OCI-LY3 (cell line): Measurements from ENCODE around the gene RAPGEF5.

Experiments used
- H2AFZ ChIP-seq: fragments of 200-600, 300-600 bp; shearing (Covaris generic); 2 replicates; pipeline ENCODE4 v1.6.0; 2014; ENCODE audit warnings: antibody characterized with exemption, low read depth, low read length
- H3K27ac ChIP-seq: fragments of 200-600, 300-600 bp; sonication (generic); 2 replicates; pipeline ENCODE4 v1.5.1; 2014; ENCODE audit warnings: mild to moderate bottlenecking, low read length, moderate library complexity, mixed read lengths
- H3K27me3 ChIP-seq: fragments of 200-600, 300-600 bp; sonication (generic); 2 replicates; pipeline ENCODE4 v1.6.1; 2014; ENCODE audit warnings: low read depth, low read length, mixed read lengths
- H3K36me3 ChIP-seq: fragments of 200-600, 300-600 bp; sonication (generic); replicated peaks from 2 replicates; pipeline ENCODE3; 2014; ENCODE audit warnings: low read depth, low read length, mixed read lengths
- H3K4me1 ChIP-seq: fragments of 300-600, 200-600 bp; sonication (generic); 2 replicates; pipeline ENCODE4 v1.6.1; 2014; ENCODE audit warnings: low read length, mixed read lengths
- H3K4me2 ChIP-seq: fragments of 200-600, 300-600 bp; sonication (generic); 2 replicates; pipeline ENCODE4 v1.6.1; 2014; ENCODE audit warnings: low read length, mixed read lengths
- H3K4me3 ChIP-seq: fragments of 300-600, 200-600 bp; sonication (generic); 2 replicates; pipeline ENCODE4 v1.5.1; 2014; ENCODE audit warnings: antibody characterized with exemption, mild to moderate bottlenecking, low read length, moderate library complexity
- H3K79me2 ChIP-seq: fragments of 300-600, 200-600 bp; shearing (Covaris generic); 2 replicates; pipeline ENCODE4 v1.6.1; 2014; ENCODE audit warnings: mild to moderate bottlenecking, low read length, mixed read lengths
- H3K9ac ChIP-seq: fragments of 300-600, 200-600 bp; shearing (Covaris generic); 2 replicates; pipeline ENCODE4 v1.6.0; 2014; ENCODE audit warnings: mild to moderate bottlenecking, low read length, moderate library complexity
- H3K9me3 ChIP-seq: fragments of 200-600, 300-600 bp; shearing (Covaris generic); 2 replicates; pipeline ENCODE4 v1.6.1; 2014; ENCODE audit warnings: low read length, mixed read lengths; ENCODE audit not compliant: insufficient read depth
- H4K20me1 ChIP-seq: fragments of 200-600, 300-600 bp; sonication (generic); 2 replicates; pipeline ENCODE4 v1.6.1; 2016; ENCODE audit warnings: low read length, mixed read lengths; ENCODE audit not compliant: insufficient read depth
- EZH2phosphoT487 ChIP-seq: fragments of 200-600 bp; shearing (Covaris generic); IDR thresholded peaks from 2 replicates; pipeline ENCODE4 v1.6.1; 2018; ENCODE audit warnings: antibody characterized with exemption, mixed run types, low read depth
- TF ChIP-seq, protein P1 (sequence below): fragments of 200-600, 300-600 bp; sonication (generic); IDR thresholded peaks from 2 replicates; pipeline ENCODE4 v1.5.1; 2014; ENCODE audit warnings: antibody characterized with exemption, low read length, low read depth

The RAPGEF5 gene

DNA sequence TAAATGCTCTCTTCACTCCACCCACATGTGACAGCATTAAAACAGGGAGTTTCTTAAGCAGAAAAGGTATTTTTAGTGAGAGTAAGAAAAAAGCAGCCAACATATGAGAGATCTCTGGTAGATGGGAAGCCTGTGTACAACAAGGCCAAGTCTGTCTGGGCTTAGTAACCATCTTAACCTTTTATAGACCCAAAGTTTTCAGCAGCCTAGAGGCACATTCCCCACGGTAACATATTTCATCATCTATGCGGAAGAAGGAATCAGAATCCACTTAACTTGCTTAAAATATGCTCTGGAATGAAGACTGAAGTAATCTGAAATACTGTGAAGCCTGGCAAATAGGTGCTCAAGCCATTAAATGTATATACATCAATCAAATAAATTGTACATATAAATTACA lies 127.8 kb downstream of the RAPGEF5 start:
- Histone ChIP-seq H3K36me3 (no peaks in the 10 kb centered on the region), H3K4me1 (no peaks in the 10 kb centered on the region), H2AFZ (no peak overlapping the region), H3K27ac (no peak overlapping the region), H3K4me2 (no peak overlapping the region), H3K79me2 (no peaks in the 10 kb centered on the region), H4K20me1 (no peaks in the 10 kb centered on the region), H3K9me3 (no peaks in the 10 kb centered on the region), H3K9ac (no peak overlapping the region), H3K27me3 (no peaks in the 10 kb centered on the region), H3K4me3 (no peak overlapping the region)
- TF ChIP-seq, protein P1, sequence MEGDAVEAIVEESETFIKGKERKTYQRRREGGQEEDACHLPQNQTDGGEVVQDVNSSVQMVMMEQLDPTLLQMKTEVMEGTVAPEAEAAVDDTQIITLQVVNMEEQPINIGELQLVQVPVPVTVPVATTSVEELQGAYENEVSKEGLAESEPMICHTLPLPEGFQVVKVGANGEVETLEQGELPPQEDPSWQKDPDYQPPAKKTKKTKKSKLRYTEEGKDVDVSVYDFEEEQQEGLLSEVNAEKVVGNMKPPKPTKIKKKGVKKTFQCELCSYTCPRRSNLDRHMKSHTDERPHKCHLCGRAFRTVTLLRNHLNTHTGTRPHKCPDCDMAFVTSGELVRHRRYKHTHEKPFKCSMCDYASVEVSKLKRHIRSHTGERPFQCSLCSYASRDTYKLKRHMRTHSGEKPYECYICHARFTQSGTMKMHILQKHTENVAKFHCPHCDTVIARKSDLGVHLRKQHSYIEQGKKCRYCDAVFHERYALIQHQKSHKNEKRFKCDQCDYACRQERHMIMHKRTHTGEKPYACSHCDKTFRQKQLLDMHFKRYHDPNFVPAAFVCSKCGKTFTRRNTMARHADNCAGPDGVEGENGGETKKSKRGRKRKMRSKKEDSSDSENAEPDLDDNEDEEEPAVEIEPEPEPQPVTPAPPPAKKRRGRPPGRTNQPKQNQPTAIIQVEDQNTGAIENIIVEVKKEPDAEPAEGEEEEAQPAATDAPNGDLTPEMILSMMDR: no peak
- TF ChIP-seq EZH2phosphoT487: no peak

DNA sequence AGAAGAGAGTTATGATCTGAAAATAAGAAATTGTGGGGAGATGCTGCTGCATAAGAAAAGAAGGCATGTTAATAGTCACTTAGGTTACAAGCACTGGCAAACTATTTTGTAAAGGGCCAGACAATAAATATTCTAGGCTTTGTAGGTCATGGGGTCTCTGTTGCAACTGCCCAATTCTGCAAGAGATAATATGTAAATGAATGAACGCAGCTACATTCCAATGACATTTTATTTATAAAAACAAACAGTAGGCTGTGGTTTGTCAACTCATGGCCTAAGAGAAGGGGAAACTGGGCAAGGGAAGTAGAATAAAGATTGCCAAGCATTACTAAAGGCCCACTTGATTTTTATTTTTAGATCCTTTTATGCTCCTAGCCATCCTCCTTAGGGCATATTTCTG lies 133.1 kb downstream of the RAPGEF5 start:
- TF ChIP-seq EZH2phosphoT487: no peak
- TF ChIP-seq, protein P1: no peak
- Histone ChIP-seq H3K79me2 (no peaks in the 10 kb centered on the region), H3K9ac (no peak overlapping the region), H3K4me1 (no peaks in the 10 kb centered on the region), H2AFZ (no peak overlapping the region), H3K27ac (no peak overlapping the region), H3K9me3 (no peaks in the 10 kb centered on the region), H4K20me1 (no peaks in the 10 kb centered on the region), H3K4me2 (no peak overlapping the region), H3K27me3 (no peaks in the 10 kb centered on the region), H3K36me3 (no peaks in the 10 kb centered on the region), H3K4me3 (no peak overlapping the region)

DNA sequence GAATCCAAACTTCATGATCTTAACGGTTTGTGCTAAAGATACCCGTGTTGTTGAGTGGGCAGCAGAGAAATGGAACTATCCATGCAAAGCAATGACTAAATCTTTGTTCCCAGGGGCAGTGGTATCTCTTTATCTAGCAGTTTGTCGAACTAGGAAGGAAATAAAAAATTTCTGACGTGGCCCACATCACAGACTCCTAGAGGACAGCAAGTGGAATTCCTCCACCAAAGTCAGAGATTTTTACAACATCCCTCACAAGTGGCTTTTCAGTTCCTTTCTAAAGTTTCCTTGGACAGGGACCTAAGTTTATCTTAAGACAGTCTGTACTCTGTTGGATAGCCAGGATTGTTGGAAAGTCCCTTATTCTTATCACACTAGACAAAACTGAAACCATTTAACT lies 136.0 kb downstream of the RAPGEF5 start:
- Histone ChIP-seq H3K4me1 (no peaks in the 10 kb centered on the region), H3K4me2 (no peak overlapping the region), H3K4me3 (no peak overlapping the region), H2AFZ (no peak overlapping the region), H3K9me3 (no peaks in the 10 kb centered on the region), H3K27me3 (no peaks in the 10 kb centered on the region), H4K20me1 (no peaks in the 10 kb centered on the region), H3K9ac (no peak overlapping the region), H3K27ac (no peak overlapping the region), H3K79me2 (no peaks in the 10 kb centered on the region), H3K36me3 (no peaks in the 10 kb centered on the region)
- no peak for TF ChIP-seq EZH2phosphoT487
- TF ChIP-seq, protein P1: no peak

- H2AFZ ChIP-seq: no peak overlapping the region
- no peaks in the 10 kb centered on the region for H3K9me3 ChIP-seq
- H3K27me3 ChIP-seq: no peaks in the 10 kb centered on the region
- TF ChIP-seq EZH2phosphoT487: no peak
- TF ChIP-seq, protein P1: no peak
- H3K4me1 ChIP-seq: no peaks in the 10 kb centered on the region
- H3K9ac ChIP-seq: no peak overlapping the region
- H3K79me2 ChIP-seq: no peaks in the 10 kb centered on the region
- H3K4me3 ChIP-seq: no peak overlapping the region
- no peaks in the 10 kb centered on the region for H3K36me3 ChIP-seq
- H4K20me1 ChIP-seq: no peaks in the 10 kb centered on the region
- H3K27ac ChIP-seq: no peak overlapping the region
- H3K4me2 ChIP-seq: no peak overlapping the region
Measured at GRCh38 chr7:22219739-22220493, 137.0 kb downstream of the RAPGEF5 start.
